GM12878 (cell line): ENCODE results near the gene VKORC1. TPM values are rescaled to one million over a fixed set of nuclear protein-coding genes. Genes with fewer than 3 reads are reported as not detected.

Experiments used
- ATAC-seq: fragments of 200-7000 bp; cut with Tn5 transposase; 3 replicates; pipeline ENCODE4 v1.9.1; 2020; ENCODE audit warnings: mild to moderate bottlenecking, moderate library complexity
- BruUV-seq: library from RNA; stranded (reverse); fragments of 400-500 nt; replicated peaks from 2 replicates; lab custom pipeline; 2021; lab: Mats Ljungman, UMichigan
- CTCF ChIA-PET: fragments of 300-600 bp; sonication (Branson Sonifier 250); formaldehyde crosslinking; extraction: SDS; loops from one replicate; lab custom pipeline; 2021; ENCODE audit warnings: inconsistent platforms; lab: Yijun Ruan, JAX
- POLR2A ChIA-PET: fragments of 350-600 bp; formaldehyde crosslinking; extraction: SDS; loops from one replicate; lab custom pipeline; 2021; ENCODE audit warnings: inconsistent platforms; lab: Charles Lee
- RAD21 ChIA-PET: fragments of 300-600 bp; sonication (Branson Sonifier 250); formaldehyde crosslinking; loops from one replicate; lab custom pipeline; 2023; ENCODE audit warnings: antibody characterized with exemption; ENCODE audit not compliant: unreplicated experiment; lab: Charles Lee
- SMC1A ChIA-PET: fragments of 300-600 bp; sonication (Branson Sonifier 250); formaldehyde crosslinking; loops from one replicate; lab custom pipeline; 2023; ENCODE audit not compliant: unreplicated experiment, uncharacterized antibody; lab: Charles Lee
- DNase-seq: peaks from one replicate; pipeline ENCODE4 v3.0.0-alpha.2; 2011; ENCODE audit warnings: low read depth, low spot score
- FAIRE-seq: peaks from 3 replicates; lab custom pipeline; 2011; peaks lifted over from hg19 to GRCh38; lab: Jason Lieb, UNC
- H2AFZ ChIP-seq: 2 replicates; pipeline ENCODE4 v1.6.0; 2011; ENCODE audit warnings: low read depth, low read length, control low read depth; ENCODE audit not compliant: control insufficient read depth
- H3K27ac ChIP-seq: 2 replicates; pipeline ENCODE4 v1.5.1; 2011; ENCODE audit warnings: control low read depth; ENCODE audit not compliant: control insufficient read depth, insufficient read depth
- H3K27me3 ChIP-seq, 2 experiments: replicated peaks in 1 of 2; 2 replicates each; pipeline versions ENCODE4 v1.6.0 to v1.6.1; 2011; ENCODE audit warnings: low read length in 1 of 2; ENCODE audit not compliant: control insufficient read depth in 2 of 2, insufficient read depth in 2 of 2
- H3K36me3 ChIP-seq, 2 experiments: 2 replicates each; pipeline ENCODE4 v1.5.1; 2011; ENCODE audit warnings: low read length in 1 of 2; ENCODE audit not compliant: control insufficient read depth in 2 of 2, insufficient read depth in 2 of 2
- H3K4me1 ChIP-seq: 2 replicates; pipeline ENCODE4 v1.6.1; 2011; ENCODE audit warnings: mild to moderate bottlenecking, low read length, moderate library complexity, mixed read lengths; ENCODE audit not compliant: control insufficient read depth, insufficient read depth
- H3K4me2 ChIP-seq: 2 replicates; pipeline ENCODE4 v1.6.0; 2011; ENCODE audit warnings: control low read depth; ENCODE audit not compliant: control insufficient read depth, insufficient read depth
- H3K4me3 ChIP-seq: fragments of 200-600 bp; sonication (generic); 2 replicates; pipeline ENCODE4 v1.5.1; 2016
- H3K79me2 ChIP-seq: 2 replicates; pipeline ENCODE4 v1.6.0; 2011; ENCODE audit warnings: low read length; ENCODE audit not compliant: control insufficient read depth, insufficient read depth
- H3K9ac ChIP-seq: 2 replicates; pipeline ENCODE4 v1.8.0; 2011; ENCODE audit warnings: low read length, control low read depth, mixed read lengths; ENCODE audit not compliant: control insufficient read depth, insufficient read depth
- H3K9me3 ChIP-seq: replicated peaks from 3 replicates; pipeline ENCODE4 v1.5.1; 2011; ENCODE audit warnings: mild to moderate bottlenecking, low read length; ENCODE audit not compliant: control insufficient read depth, insufficient read depth
- H4K20me1 ChIP-seq: 2 replicates; pipeline ENCODE4 v1.6.0; 2011; ENCODE audit not compliant: control insufficient read depth, insufficient read depth
- MTA2 ChIP-seq: fragments of 450-650 bp; IDR thresholded peaks from 2 replicates; pipeline ENCODE4 v1.6.1; 2016; ENCODE audit warnings: low read depth, mild to moderate bottlenecking, moderate library complexity
- MYC ChIP-seq: IDR thresholded peaks from 2 replicates; pipeline ENCODE4 v1.6.1; 2011; ENCODE audit warnings: mild to moderate bottlenecking, low read length, moderate library complexity, inconsistent platforms; ENCODE audit not compliant: insufficient read depth, insufficient replicate concordance, insufficient read length, severe bottlenecking
- POLR2A ChIP-seq: IDR thresholded peaks from 2 replicates; pipeline ENCODE4 v1.6.1; 2011; ENCODE audit warnings: low read depth, mild to moderate bottlenecking, low read length
- RELB ChIP-seq: fragments of 450-650 bp; IDR thresholded peaks from 2 replicates; pipeline ENCODE4 v1.6.1; 2017; ENCODE audit warnings: low read depth, mild to moderate bottlenecking, moderate library complexity
- WGBS: methylation state at CpG from one replicate; pipeline ENCODE4 v1.1.6; 2016; ENCODE audit warnings: low lambda C conversion rate; ENCODE audit not compliant: insufficient replicate concordance, insufficient coverage; ENCODE audit errors: missing lambda C conversion rate; 5-methylcytosine and 5-hydroxymethylcytosine counted together
- in situ Hi-C: fragments of 300-500 bp; cut with MboI; formaldehyde crosslinking; loops from 9 replicates; pipeline ENCODE4 v1.14.3; 2018; ENCODE audit warnings: mixed read lengths
- intact Hi-C: fragments of 100-400 bp; cut with micrococcal nuclease; formaldehyde crosslinking; loops from one replicate; pipeline ENCODE4 v1.14.2; 2022; ENCODE audit not compliant: unreplicated experiment
- polyA plus RNA-seq, 11 experiments: library from polyadenylated mRNA; depleted of rRNA in 4 of 11; unstranded in 6 of 11; stranded (reverse) in 5 of 11; fragments of >200 nt; fragmentation: Nextera tagmentation in 4 of 11; fragmentation: Illumina TruSeq in 1 of 11; extraction: Ambion mirVana in 4 of 11; extraction: Trizol in 1 of 11; gene quantifications; 1 replicate in 1 of 11; 2 replicates in 10 of 11; pipeline versions ENCODE4 v1.2.1 to v1.2.3, GENCODE V29; 2011 to 2016; ENCODE audit warnings: inconsistent platforms in 2 of 11, missing spikeins in 2 of 11, low read depth in 1 of 11
- total RNA-seq, 4 experiments: library from RNA; depleted of rRNA in 3 of 4; stranded (reverse); fragments of >200 nt in 3 of 4; fragmentation: Illumina TruSeq in 1 of 4; extraction: Trizol in 1 of 4; gene quantifications; 2 replicates each; pipeline versions ENCODE4 v1.2.1 to v1.2.3, GENCODE V29; 2013 to 2021

Gene VKORC1
- total and polyA plus RNA-seq, 10 of the 15 experiments (the other 5 are each of a cell fraction or from before 2014, with no cell fraction given): 19.8 to 140 (median 57.7) TPM

GRCh38 chr16:31082368-31083045 is 12.1 kb downstream of the VKORC1 start:
- intact Hi-C loops (no loop called here), in situ Hi-C loops (no loop called here)
- POLR2A ChIA-PET: no interaction called here
- TF ChIP-seq RELB (no peak), POLR2A (peak; percentile 44; the same call in 1 of the 2 replicates), MYC (no peak), MTA2 (no peak)
- Histone ChIP-seq H3K4me1 (no peaks in the 10 kb centered on the region), H2AFZ (no peak overlapping the region), H3K4me3 (no peak overlapping the region), H3K4me2 (no peak overlapping the region), H3K79me2 (no peaks in the 10 kb centered on the region; the same call in 1 of the 2 replicates), H3K36me3 (peaks cover 2 to 9% of the 10 kb centered on the region in 2 experiments; a peak in 3 of 4 replicates), H4K20me1 (no peaks in the 10 kb centered on the region; the same call in 1 of the 2 replicates), H3K9ac (no peak overlapping the region), H3K9me3 (no peaks in the 10 kb centered on the region), H3K27me3 (no peaks in the 10 kb centered on the region), H3K27ac (no peak overlapping the region)
- no peak for DNase-seq
- RAD21 ChIA-PET: no interaction called here
- WGBS: 95% methylated on average over 13 of the region's 14 CpGs
- CTCF ChIA-PET: interaction anchor here (1.3 kb wide), 1 partner anchor 59 kb away, joined by 3 read pairs; no protein-coding TSS in a partner anchor
- no TSS peak for BruUV-seq
- SMC1A ChIA-PET: no interaction called here
- no peak for FAIRE-seq
- no peak for ATAC-seq
